SKM-1 (cell line): Measurements from ENCODE around the gene RRN3.
"Not testable (repeated sequence)": the region's sequence is repeated elsewhere in the genome, so short reads cannot be mapped to it uniquely, and the experiment has no call there.

Source experiments
- DNase-seq: peaks from one replicate; lab custom pipeline; 2025; ENCODE audit not compliant: unreplicated experiment; lab: John Stamatoyannopoulos, UW

RRN3 gene, protein sequence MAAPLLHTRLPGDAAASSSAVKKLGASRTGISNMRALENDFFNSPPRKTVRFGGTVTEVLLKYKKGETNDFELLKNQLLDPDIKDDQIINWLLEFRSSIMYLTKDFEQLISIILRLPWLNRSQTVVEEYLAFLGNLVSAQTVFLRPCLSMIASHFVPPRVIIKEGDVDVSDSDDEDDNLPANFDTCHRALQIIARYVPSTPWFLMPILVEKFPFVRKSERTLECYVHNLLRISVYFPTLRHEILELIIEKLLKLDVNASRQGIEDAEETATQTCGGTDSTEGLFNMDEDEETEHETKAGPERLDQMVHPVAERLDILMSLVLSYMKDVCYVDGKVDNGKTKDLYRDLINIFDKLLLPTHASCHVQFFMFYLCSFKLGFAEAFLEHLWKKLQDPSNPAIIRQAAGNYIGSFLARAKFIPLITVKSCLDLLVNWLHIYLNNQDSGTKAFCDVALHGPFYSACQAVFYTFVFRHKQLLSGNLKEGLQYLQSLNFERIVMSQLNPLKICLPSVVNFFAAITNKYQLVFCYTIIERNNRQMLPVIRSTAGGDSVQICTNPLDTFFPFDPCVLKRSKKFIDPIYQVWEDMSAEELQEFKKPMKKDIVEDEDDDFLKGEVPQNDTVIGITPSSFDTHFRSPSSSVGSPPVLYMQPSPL

DNA sequence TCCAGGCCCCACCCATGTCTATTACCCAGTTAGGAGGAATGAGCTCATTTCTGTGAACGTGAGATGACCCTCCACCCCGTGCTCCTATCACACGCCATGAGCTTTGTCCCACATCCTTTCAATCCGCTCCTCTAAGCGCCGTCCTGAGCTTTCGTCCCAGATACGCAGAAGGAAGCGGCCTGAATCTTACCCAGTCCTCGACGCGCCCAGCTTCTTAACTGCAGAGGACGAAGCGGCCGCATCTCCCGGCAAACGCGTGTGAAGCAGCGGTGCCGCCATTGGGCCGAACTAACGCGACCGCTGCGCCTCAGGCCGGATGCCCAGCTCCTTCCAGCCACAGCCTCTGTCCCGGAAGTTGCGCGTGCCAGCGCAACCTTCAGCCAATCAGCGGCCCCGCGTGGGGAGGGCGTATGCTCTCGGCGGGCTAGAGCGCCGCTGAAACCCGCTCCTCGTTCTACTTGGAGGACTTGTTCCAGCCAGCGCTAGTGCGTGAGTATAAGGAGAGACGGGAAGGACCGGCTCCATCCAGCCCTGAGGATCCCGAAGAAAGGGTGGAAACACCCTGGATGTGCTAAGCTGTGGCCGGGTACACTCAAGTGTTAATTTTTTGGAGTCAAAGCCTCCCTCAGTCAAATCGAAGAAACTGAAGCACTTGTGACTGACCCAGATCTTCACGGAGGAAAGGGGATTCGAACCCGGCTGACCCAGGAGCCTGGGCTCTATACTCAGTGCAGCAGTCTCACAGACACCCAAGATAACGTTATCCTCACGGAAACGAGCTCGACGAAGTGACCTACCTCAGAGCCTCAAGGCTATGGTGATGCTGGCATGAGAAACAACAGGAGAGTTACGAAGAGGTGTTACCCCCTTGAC is at the start of gene RRN3:
Gene RRN3 (minus strand): TSS at position 318 of the 873 bp plus-strand sequence. CDS start 39 bp downstream, at position 279.
- peak; percentile 77 for DNase-seq

DNA sequence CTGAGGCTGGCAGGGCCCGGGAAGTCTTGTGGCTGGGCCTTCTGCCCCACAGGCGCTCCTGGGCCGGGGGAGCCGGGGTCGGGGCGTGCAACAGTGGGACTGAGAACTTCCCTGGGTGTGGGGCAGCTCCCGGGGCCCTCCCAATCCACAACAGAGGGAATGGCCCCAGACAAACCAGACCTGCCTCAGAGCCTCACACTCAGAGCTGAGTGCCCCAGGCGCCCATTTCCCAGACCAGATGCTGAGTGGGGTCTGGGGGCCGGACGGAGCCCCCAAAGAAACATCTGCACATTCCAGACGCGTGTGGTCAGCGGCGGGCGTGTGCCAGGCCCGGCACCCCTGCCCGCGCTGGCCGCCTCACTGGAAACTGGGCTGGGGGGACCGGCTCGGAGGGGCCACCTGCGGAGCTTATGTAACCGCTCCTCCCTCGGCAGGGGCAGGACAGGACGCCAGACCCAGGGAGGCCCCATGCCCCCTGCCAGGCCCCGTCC is 49.6 kb upstream of the RRN3 start:
- DNase-seq = not testable (repeated sequence)

DNA sequence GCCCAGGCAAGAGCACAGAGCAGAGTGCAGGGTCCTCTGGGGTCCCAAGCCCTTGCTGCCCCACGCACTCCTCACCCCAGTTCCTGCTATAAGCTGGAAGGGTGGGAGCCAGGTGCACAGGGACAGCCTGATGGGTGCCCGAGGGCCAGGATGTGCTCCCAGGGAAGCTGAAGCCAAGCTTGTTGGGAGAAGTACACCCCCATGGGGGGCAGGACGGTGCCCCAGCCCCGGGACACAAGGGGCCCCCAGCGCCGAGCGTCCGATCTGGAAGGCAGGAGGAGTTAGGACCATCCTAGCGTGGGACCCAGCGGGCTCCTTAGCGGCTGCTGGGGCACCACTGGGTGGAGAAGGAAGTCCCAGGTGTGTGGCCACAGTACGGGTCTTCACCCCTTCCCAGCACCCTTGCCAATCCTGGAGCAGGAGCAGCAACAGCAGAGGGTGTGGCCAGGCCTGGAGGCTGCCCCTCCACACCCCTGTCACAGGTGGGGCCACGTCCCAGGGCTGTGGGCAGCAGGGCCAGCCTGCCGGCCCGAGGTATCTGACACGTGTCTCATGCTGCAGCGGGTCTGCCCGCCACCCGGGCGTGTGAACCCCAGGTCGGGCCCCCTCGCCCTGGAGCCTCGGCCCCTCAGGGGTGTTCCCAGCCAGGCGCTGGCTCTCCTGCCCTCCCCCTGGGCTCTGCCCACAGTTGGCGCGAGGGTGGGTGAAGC is 49.0 kb upstream of the RRN3 start:
- DNase-seq = not testable (repeated sequence)

DNA sequence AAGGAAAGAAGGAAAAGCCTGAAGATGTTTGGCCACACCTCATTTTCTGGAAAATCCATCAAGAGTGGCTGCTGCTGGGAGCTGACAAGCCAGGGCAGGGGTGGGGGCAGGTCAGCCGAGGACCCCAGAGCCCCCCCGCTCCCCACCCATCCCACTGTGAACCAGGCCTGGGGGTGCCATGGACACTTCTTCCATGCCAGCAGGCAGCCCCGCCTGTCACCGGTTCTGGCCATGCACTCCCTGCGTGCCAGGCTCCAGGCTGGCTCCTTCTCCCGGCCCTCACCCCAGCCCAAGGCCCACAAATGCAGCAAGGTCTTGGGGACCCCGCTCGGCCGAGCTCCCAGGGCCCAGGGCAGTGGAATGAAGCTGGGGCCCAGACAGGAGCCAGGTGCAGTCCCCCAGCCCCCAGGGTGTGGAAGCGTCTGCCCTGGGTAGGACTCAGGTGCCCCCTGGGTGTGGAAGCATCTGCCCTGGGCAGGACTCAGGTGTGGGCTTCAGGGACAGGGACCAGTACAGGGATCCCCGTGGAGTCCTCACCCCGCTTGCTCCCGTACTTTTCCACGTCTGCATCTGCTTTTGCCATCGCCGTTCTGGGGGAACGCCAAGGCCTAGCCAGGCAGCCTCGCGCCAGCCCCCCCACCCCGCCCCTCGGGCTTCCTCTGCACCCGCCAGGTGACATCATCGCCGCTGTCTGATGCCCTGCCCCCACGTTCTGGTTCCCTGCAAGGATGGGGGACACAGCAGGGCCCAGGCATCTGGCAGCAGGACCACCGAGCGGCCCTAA is 48.2 kb upstream of the RRN3 start:
- not testable (repeated sequence) for DNase-seq

DNA sequence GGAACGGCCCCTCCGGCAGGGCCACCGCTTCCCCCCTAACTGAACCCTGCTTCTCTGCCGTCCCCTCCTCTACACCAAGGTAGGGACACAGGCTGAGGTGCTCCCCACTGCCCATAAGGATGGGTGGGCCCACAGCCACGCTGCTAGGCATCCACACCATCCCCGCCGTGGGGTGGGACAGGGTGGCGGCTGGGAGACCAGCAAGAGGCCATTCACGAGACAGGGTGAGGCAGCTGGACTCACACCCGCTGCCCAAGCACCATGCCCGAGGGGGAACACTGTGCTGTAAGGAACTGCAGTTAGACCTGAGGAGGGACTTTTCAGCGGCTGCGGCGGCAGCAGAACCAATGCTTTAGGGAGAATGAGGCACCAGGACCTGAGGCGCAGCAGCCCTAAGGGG is 47.5 kb upstream of the RRN3 start:
- no peak for DNase-seq

DNA sequence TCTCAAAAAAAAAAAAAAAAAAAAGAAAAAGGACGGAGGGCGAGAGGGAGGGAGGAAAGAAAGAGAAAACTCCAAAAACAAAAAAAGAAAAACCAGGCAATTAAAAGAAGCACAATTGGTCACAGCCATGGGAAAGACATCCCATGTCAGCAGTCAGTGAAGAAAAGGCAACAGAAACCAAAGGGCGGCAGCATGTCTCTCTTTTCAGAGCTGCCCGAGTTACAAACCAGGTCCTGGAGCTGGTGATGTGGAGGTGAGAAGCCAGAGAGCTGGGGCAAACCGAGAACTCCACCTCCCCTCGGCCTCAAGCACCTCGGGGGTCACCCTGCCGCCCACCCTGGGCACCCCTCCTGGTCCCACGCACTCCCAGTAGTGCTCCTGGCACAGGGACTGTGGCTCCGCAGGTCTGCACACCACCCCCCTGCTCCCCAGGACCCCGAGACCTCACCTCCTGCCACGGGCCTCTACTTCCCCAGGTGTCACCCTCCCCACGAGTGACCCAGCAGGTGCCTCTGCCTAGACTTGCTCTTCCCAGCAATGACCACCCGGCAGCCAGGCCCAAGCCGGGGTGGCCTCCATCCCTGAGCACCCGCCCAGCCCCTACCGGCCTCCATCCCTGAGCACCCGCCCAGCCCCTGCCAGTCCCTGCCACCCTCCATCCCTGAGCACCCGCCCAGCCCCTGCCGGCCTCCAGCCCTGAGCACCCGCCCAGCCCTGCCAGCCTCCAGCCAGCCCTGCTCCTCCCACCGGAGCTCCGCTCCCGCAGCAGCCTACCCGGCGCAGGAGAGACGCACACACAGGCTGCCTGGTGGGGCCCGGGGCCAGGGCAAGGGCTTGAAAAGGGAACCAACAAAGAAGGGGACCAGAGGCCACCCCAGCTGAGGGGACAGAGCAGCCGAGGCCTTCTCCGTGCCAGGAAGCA is 46.6 kb upstream of the RRN3 start:
- DNase-seq = not testable (repeated sequence)

DNA sequence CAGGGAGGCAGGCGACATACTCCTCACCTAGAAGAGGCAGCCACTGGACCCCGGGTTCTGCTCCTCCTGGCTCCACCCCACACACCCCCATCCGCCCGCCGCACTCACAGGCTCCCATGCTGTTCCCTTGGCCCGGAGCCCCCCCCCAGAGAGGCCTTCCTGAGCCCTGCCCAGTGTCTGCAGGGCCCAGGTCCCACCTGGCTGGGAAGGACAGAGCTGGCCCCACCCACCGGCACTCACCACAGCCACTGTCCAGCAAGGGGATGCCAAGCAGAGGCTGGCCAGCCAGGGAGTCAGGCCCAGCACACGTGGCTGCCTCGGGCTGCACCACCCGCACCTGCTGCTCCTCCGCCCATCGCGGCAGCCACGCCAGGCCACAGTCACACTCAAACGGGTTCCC is 43.4 kb upstream of the RRN3 start:
- not testable (repeated sequence) for DNase-seq

DNA sequence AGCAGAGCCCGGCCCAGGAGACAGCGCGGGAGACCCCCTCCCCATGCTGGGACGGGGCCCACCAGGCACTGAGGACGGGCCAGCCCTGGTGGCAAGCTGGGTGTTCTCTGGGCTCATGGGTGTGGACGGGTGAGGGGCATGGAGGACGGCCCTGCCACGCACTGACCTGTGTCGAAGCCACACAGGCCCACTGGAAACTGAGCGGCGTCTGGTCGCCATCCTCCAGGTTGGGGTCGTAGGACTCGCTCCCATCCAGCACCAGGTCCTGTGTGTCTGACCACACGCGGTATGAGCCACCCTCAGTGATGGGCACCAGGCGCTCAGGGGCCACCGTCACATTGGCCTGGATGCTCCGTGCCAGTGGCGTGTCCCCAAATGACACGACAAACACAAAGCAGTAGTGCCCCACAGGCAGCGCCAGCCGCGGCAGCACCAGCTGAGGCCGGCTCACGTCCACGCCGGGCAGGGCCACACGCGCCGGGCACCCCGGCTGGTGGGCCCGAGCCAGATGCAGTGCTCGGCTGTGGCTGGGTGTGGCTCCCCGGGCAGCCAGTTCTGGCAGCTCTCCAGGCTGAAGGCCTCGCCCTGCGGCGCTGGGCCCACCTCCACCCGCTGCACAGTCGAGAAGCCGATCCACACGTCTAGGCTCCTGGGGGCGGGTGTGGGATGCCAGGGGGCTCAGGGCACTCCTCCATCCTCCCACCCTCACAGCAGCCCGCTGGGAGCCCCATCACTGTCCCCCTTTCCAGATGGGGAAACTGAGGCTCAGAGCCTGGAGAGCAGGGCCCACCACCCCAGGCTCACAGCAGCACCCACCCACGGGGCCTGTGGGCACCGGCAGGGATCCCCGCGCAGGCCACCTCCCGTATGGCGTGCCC is 41.6 kb upstream of the RRN3 start:
- not testable (repeated sequence) for DNase-seq

DNA sequence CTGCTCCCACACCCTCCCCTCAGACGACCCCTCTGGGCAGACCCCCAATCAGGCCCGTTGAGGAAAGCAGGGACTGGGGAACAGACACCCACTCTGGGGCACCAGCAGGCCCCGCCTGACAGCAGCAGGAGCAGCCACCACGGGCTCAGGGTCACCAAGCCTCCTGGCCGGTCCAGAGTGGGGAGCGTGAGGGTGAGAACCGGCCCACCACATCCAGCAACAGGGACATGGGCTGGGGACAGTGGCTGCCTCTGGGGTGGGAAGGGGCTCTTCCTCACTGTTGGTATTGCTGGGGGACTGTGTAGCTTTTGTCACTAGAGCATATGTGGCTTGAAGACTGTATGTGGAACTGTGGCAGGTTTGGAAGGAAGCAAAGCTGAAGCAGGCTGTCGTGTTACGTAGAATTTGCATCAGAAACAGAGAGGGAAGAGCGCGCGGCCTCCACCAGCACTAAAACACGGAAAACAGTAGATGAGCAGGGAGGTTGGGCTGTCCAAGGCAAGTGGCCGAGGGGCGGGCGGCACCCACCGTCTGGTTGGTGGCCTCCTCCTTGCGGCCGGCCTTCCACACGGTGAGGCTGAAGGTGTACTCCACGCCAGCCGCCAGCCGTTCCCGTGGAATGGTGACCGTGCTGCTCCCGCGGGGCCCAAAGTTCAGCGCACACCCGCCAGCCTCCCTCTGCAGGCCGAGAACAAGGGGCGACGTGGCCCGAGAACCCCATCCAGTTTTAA is 40.8 kb upstream of the RRN3 start:
- not testable (repeated sequence) for DNase-seq

DNA sequence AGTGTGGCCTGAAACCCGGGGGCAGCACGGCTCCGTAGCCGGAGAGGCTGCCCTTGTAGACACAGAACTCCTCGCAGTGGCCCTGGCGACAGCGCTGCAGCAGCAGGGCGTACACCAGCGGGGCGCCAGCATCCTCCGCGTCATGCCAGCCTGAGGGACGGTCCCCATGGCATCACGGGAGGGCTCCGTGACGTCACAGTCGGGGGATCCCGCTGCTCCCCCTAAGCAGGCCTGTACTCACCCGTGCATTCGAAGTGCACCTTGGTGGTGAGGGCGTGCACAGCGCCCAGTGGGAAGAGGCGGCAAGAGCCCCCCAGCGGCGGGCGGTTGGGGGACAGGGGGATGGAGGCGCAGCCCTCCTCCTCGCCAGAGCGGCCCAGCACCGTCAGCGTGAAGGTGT is 39.5 kb upstream of the RRN3 start:
- DNase-seq = not testable (repeated sequence)

DNA sequence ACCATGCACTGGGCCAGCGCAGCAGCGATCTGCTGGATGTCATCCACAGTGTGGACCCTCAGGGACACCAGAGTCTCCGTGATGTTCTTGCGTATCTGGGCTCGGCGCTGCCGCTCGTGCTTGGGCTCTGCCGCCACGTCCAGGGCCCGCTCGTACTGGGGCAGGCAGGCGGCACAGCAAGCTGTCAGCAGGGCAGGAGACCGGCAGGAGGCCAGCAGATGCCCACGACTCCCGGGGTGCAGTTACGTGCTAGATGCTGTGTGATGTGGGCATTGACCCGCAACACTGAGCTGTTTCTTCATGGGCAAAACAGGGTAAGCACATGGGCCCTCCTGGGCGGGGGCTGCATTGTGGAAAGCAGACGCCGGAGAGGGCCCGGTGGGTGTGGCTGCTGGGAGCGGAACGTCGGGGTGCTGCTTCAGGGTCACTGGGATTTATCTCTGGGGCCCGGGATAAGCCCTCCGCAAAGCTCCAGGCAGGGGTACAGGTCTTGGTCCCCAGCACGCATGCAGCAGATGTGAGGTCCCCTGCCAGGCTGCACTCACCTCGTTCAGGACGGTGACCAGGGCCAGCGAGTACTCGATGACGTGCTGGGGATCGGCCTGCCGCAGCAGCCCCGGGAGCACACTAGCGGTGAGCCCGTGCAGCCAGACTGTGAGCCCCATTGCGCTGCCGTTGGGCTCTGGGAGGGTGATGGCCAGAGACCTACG is 38.8 kb upstream of the RRN3 start:
- DNase-seq = not testable (repeated sequence)

DNA sequence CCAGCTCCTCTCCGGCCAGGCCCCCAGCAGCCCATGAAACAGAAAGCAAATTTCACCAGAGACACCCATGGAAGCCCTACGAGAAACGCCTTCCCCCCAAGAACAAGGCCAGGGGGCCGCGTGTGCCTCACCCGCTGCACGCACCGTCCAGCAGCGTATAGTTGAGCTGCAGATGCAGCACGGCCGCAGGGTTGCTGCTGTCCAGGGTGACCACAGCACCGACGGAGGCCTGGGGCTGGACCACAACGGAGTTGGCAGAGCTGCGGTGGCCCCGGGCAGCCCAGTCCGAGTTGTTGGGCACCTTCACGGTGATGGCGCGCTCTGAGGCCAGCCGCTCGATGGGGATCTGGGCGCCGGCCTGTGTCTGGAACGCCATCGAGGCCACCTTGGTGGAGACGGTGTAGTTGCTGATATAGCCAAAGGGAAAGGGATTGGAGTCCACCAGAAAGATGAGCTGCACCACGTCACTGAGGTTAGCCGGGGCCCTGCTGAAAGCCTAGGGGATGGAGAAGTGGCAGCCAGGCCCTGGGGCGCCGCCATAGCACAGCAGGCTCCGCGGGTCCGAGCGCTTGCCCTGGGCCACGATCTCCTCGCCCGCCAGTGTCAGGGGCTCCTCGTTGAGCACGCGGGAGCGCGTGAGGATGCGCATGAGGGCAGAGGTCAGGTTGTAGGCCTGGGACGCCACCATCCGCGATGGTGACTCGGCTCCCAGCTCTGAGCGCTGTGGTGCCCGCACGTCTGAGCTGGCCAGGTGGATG is 37.0 kb upstream of the RRN3 start:
- DNase-seq = not testable (repeated sequence)

DNA sequence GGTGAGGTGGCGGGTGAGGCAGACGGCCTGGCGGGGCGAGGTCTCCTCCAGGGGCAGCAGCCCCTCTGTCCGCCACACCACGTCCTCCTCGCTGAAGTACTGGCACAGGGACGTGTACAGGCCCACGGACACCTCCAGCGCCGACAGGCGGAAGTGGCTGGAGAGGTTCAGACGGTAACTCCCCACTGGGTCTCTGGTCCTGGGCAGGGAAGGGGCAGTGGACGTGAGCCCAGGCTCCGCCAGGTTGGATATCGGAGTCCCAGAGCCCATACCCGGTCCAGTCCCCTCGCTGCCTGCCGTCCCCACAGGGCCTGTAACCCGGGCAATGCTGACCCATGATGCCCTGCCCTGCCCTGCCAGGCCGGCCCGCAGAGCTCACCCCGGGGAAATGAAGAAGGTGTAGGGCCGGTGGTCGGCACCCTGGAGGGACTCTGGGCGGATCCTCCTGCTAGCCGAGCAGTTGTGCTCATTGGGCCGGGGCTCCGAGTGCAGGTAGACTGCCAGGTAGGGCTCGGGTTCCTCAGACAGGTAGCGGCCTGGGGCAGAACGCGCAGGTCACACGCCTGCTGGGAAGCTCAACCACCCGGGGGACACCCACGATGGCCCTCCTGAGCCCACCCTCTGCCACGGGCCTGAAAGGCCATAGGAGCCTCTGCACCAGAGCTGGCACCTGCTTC is 36.3 kb upstream of the RRN3 start:
- DNase-seq = not testable (repeated sequence)

DNA sequence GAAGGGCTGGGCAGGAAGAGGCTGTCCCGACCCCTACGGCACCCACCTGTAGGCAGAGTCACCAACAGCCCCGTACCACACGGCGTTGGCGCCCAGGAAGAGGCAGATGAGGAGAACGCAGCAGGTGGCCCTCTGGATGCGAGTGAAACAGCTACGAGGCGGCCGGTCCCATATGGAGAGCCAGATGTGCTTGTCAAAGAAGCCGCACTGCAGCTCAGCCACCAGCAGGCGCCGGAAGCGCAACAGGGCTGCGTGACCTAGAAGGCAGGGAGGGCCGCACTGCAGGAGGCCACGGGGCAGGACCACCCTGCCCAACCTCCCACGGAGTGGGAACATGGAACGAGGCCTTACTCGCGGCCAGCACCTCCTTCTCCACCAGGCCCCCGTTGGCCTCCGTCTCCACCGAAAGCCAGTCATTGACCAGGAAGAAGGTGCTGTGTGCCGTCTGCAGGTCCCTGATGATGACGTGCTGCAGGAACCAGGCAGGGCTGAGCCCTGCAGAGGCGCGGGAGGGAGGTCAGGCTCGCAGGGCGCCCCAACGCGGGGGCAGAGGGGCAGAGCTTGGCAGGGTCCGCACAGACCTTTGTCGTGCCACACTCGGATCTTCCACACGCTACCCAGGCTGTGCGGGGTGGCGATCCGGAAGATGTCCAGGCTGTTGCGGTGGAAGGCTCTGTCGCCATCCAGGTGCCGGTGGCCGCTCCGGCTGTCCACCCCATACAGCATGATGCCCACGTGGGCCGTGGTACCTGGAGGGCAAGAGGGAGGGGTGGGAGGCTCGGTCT is 33.8 kb upstream of the RRN3 start:
- DNase-seq = not testable (repeated sequence)
